Activated T-helper 2 cell treated with anti-CD3 and anti-CD28 coated beads, Interferon-gamma antibody, Interleukin-2, Interleukin-4, amounts not matched to agents 10 μg/mL and 5 μg/mL and 100 μg/mL, durations not matched to agents 14 hours and 24 hours and 36 hours (primary cell): Measurements from ENCODE around the gene DPEP3. TPM values are rescaled to one million over a fixed set of nuclear protein-coding genes. Genes with fewer than 3 reads are reported as not detected.

ENCODE experiments used
- DNase-seq: peaks from one replicate; pipeline ENCODE4 v3.0.0; 2021; ENCODE audit warnings: low spot score
- H3K27ac Mint-ChIP-seq: one replicate; pipeline ENCODE4 v1.8.0; 2021; ENCODE audit warnings: mixed read lengths
- H3K27me3 Mint-ChIP-seq: one replicate; pipeline ENCODE4 v1.8.0; 2021; ENCODE audit warnings: low read depth, mixed read lengths
- H3K36me3 Mint-ChIP-seq: one replicate; pipeline ENCODE4 v1.8.0; 2021; ENCODE audit warnings: low read depth, mixed read lengths
- H3K4me1 Mint-ChIP-seq: one replicate; pipeline ENCODE4 v1.8.0; 2021; ENCODE audit warnings: low read depth, mixed read lengths
- H3K4me3 Mint-ChIP-seq: one replicate; pipeline ENCODE4 v1.8.0; 2021; ENCODE audit warnings: low read depth, mild to moderate bottlenecking, moderate library complexity, mixed read lengths
- H3K9me3 Mint-ChIP-seq: one replicate; pipeline ENCODE4 v1.8.0; 2021; ENCODE audit warnings: mixed read lengths
- intact Hi-C: fragments of 100-400 bp; cut with micrococcal nuclease; formaldehyde crosslinking; loops from one replicate; pipeline ENCODE4 v1.15.1; 2023
- total RNA-seq: library from RNA; stranded (reverse); gene quantifications from 2 replicates; pipeline ENCODE4 v1.2.3, GENCODE V29; 2022

DPEP3 gene
- total RNA-seq, 1 donor from 2014 or later: not detected

DNA sequence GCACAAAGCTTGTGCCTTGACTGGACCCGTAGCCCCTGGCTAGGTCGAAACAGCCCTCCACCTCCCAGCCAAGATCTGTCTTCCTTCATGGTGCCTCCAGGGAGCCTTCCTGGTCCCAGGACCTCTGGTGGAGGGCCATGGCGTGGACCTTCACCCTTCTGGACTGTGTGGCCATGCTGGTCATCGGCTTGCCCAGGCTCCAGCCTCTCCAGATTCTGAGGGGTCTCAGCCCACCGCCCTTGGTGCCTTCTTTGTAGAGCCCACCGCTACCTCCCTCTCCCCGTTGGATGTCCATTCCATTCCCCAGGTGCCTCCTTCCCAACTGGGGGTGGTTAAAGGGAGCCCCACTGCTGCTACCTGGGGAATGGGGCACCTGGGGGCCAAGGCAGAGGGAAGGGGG is 52.2 kb downstream of the DPEP3 start:
- Mint-ChIP-seq H3K4me1 (no peaks in the 10 kb centered on the region), H3K4me3 (no peak overlapping the region), H3K9me3 (no peaks in the 10 kb centered on the region), H3K36me3 (peaks cover 32% of the 10 kb centered on the region), H3K27ac (no peak overlapping the region), H3K27me3 (no peaks in the 10 kb centered on the region)
- DNase-seq: no peak
- intact Hi-C loops: loop anchor here (1.0 to 5.0 kb wide), 2 partner anchors 45 to 111 kb away; no protein-coding TSS in a partner anchor

DNA sequence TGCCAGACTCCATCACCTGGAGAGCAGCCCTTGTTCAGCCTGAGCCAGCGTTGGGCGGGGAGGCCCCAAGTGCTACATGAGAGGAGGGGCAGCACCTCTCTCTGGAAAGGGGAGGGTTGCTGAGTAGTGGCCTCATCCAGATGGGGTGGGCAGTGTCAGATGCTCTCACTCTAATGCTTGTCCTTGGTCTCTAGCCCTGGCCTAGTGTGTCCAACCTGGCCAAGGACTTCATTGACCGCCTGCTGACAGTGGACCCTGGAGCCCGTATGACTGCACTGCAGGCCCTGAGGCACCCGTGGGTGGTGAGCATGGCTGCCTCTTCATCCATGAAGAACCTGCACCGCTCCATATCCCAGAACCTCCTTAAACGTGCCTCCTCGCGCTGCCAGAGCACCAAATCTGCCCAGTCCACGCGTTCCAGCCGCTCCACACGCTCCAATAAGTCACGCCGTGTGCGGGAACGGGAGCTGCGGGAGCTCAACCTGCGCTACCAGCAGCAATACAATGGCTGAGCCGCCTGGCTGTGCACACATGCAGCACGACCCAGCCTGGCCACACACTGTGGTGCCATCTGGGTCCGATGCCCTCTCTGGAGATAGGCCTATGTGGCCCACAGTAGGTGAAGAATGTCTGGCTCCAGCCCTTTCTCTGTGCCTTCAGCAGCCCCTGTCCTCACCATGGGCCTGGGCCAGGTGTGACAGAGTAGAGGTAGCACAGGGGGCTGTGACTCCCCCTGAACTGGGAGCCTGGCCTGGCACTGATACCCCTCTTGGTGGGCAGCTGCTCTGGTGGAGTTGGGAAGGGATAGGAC is 53.0 kb downstream of the DPEP3 start:
- Mint-ChIP-seq H3K27me3 (no peaks in the 10 kb centered on the region), H3K36me3 (peaks cover 28% of the 10 kb centered on the region), H3K9me3 (no peaks in the 10 kb centered on the region), H3K27ac (no peak overlapping the region), H3K4me3 (no peak overlapping the region), H3K4me1 (peaks cover 3% of the 10 kb centered on the region)
- intact Hi-C loops: loop anchor here (5.0 kb wide), 1 partner anchor 110 kb away; no protein-coding TSS in a partner anchor
- DNase-seq: no peak

- DNase-seq: no peak
- H3K4me3 Mint-ChIP-seq: no peak overlapping the region
- H3K9me3 Mint-ChIP-seq: no peaks in the 10 kb centered on the region
- H3K27me3 Mint-ChIP-seq: no peaks in the 10 kb centered on the region
- no peak overlapping the region for H3K27ac Mint-ChIP-seq
- intact Hi-C loops: loop anchor here (5.0 kb wide), 1 partner anchor 109 kb away; no protein-coding TSS in a partner anchor
- peaks cover 24% of the 10 kb centered on the region for H3K36me3 Mint-ChIP-seq
- H3K4me1 Mint-ChIP-seq: peaks cover 10% of the 10 kb centered on the region
Observed at GRCh38 chr16:67926181-67926750, 54.0 kb downstream of the DPEP3 start.

Other genes with a start within 250 kb of the DPEP3 start
- 16.5 and 17.3 TPM in 2 replicates for gene RANBP10, start 173.9 kb downstream of the DPEP3 start, total RNA-seq
- 0.51 and 1.0 TPM in 2 replicates for gene TSNAXIP1, start 173.6 kb downstream of the DPEP3 start, total RNA-seq
- gene THAP11, start 138.2 kb downstream of the DPEP3 start, total RNA-seq: 43.0 and 45.1 TPM in 2 replicates
- 165 and 177 TPM in 2 replicates for gene NUTF2, start 133.6 kb downstream of the DPEP3 start, total RNA-seq
- gene CENPT, start 132.8 kb downstream of the DPEP3 start, total RNA-seq: 38.6 and 50.1 TPM in 2 replicates
- 102 and 105 TPM in 2 replicates for gene EDC4, start 107.4 kb downstream of the DPEP3 start, total RNA-seq
- gene NRN1L, start 95.6 kb downstream of the DPEP3 start, total RNA-seq: not detected in 2 replicates
- 15.5 and 16.5 TPM in 2 replicates for gene PSKH1, start 87.2 kb downstream of the DPEP3 start, total RNA-seq
- gene CTRL, start 48.6 kb downstream of the DPEP3 start, total RNA-seq: 5.6 and 6.0 TPM in 2 replicates
- gene PSMB10, start 43.6 kb downstream of the DPEP3 start, total RNA-seq: 238 and 243 TPM in 2 replicates
- 20.0 and 22.0 TPM in 2 replicates for gene LCAT, start 36.4 kb downstream of the DPEP3 start, total RNA-seq
- 46.2 and 47.1 TPM in 2 replicates for gene SLC12A4, start 11.9 kb downstream of the DPEP3 start, total RNA-seq
- 3.7 and 4.3 TPM in 2 replicates for gene DPEP2, start 19.0 kb upstream of the DPEP3 start, total RNA-seq
- gene DPEP2NB, start 35.4 kb upstream of the DPEP3 start, total RNA-seq: not detected in 2 replicates
- gene DDX28, start 42.7 kb upstream of the DPEP3 start, total RNA-seq: 19.3 TPM in 2 replicates
- gene DUS2, start 42.8 kb upstream of the DPEP3 start, total RNA-seq: 31.2 and 34.3 TPM in 2 replicates
- 136 and 146 TPM in 2 replicates for gene NFATC3, start 104.9 kb upstream of the DPEP3 start, total RNA-seq